GM19328 (cell line): ENCODE data around the gene UST.
"Not testable (repeated sequence)": the region's sequence is repeated elsewhere in the genome, so short reads cannot be mapped to it uniquely, and the experiment has no call there.

ENCODE experiments used
- ATAC-seq: cut with Tn5 transposase; IDR thresholded peaks from one replicate; pipeline ENCODE4 v1.9.1; 2021; ENCODE audit warnings: mild to moderate bottlenecking, moderate library complexity; ENCODE audit not compliant: unreplicated experiment

UST gene

DNA sequence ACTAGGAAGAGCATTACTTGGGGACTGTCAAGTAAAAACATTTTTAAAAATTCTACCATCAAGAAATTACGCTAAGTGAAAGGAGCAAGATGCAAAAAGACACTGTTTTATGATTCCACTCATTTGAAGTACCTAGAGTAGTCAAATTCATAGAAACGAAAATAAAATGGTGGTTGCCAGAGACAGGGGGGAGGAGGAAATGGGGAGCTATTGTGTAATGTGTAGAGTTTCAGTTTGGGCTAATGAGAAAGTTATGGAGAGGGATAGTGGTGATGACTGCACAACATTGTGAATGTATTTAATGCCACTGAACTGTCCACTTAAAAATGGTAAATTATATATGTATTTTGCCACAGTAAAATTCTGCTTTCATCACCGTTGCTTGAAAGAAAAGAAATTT lies 83.8 kb downstream of the UST start:
- no peak for ATAC-seq

DNA sequence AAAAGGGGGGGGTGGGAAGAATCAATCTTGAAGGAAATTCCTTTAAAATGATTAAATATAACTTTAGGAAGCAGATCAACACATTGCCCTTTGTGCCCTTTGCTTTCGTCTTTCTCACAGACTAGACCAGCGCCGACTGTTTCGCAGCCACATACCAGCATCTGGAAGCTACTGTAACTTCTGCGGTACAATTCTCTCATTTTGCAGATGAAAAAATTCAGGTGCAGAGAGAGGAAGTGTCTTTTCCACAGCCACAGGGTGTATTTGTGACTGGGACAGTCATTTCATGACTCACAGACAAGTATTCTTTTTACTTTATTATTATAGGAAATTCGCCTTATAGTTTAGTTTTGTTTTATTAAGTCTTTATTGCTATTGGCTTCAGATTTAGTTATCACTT lies 84.2 kb downstream of the UST start:
- no peak for ATAC-seq

DNA sequence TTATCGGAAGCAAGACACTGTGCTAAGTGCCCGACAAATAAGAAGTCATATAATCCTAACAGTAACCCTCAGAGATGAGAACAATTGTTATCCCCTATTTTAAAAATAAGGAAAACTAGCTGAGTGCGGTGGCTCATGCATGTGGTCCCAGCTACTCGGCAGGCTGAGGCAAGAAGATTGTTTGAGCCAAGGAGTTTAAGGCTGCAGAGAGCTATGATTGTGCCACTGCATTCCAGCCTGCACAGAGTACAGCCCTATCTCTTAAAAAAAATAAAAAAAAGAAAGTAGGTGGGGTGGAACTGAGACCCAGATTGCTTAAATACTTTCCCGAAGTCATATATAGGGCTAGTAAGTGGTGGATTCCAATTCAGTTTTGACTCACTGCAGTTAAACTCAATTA lies 84.7 kb downstream of the UST start:
- no peak for ATAC-seq

GRCh38 chr6:148835920-148836441 lies 89.2 kb downstream of the UST start:
- ATAC-seq: no peak

- no peak for ATAC-seq
Measured at GRCh38 chr6:148836751-148837150, 89.9 kb downstream of the UST start.

GRCh38 chr6:148837941-148838340 lies 91.1 kb downstream of the UST start:
- no peak for ATAC-seq

DNA sequence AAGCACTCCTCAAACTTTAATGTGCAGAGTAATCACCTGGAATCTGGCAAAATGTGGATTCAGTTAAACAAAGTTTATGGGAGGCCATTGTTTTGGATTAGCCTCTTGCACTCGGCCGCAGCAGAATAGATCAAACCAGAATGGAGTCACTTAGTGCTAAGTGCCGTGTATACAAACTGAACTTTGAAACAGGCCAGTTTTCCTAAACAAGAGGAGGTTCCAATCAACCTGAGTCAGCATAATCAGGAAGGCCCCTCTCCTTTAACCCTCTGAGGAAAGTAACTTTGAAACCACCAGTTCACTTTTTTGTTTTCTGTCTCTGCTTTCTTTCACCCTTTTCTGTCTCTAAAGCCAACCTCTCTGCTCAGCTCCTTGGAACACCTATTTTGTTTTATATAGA lies 92.2 kb downstream of the UST start:
- no peak for ATAC-seq

DNA sequence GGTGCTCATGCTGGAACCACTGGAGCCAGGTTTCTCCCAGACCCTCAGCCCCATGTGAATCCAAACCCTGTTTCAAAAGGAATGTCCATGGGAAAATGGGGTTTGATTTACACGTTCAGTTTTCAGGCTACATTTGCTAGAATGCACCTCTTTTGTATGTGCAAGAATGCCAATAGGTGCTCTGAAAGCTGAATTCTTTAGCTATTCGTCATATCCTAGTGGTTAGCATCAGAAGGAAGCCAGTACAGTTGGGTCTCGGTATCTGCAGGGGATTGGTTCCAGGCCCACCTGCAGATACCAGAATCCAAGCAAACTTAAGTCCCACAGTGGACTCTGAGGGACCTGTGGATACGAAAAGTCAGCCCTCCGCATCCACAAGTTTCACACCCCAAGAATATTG lies 93.4 kb downstream of the UST start:
- no peak for ATAC-seq

GRCh38 chr6:148842296-148843019 lies 95.6 kb downstream of the UST start:
- ATAC-seq: no peak

- no peak for ATAC-seq
Measured at GRCh38 chr6:148845464-148845863, 98.6 kb downstream of the UST start.

DNA sequence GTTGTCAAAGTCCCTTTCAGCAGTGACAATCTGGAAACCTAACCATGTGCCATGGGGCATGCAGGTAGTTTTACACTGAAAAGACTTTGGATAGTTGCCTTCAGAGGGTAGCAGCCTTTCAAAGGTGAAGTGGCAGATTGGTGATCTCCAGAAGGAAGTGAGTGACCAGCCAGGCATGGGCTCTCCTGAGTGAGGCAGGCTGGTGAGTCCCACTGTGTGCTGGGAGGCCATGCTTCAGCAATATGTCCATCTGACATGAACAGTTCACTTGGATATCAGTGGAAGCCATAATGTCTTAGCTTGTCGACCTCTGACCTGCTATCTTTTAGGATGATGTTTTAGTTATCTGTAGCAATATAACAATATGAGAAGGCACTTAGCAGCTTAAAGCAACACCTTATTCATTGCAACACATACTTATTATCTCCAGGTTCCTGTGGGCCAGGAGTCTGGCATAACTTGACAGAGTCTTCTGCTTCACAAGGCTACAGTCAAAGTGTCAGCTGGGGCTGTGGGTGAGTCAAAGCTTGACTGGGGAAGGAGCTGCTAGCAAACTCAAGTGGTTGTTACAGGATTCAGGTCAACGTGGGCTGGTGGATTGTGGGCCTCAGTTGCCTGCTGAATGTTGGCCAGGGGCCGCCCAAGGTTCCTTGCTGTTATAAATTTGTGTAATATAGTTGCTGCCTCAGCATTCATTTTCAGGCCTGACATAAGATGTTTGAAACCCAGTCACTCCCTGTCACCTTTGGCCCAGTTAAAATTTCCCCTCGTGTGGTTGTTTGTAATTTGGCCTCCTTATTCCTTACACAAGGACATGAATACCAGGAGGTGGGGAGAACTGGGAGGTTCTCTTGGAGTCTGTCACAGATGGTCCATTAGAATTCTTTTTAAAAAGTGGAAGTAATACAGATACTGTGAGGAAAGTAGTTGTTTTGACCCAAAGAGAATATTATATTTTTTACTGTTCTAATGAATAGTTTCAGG lies 100.2 kb downstream of the UST start:
- no peak for ATAC-seq

DNA sequence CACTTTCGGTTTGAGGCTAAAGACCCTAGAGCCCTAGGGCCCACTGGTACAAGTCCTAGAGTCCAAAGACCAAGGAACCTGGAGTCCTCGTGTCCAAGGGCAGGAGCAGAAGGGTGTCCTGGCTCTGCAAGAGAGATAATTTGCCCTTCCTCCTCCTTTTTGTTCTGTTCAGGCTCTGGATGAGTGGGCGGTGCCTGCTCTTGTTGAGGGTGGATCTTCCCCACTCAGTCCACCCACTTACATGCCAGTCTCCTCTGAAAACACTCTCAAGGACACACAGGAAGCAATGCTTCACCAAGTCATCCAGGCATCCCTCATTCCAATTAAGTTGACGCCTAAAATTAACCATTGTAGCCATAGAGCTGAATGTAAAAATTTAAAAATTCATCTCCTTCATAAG lies 102.1 kb downstream of the UST start:
- ATAC-seq: no peak

GRCh38 chr6:148849449-148849848 lies 102.6 kb downstream of the UST start:
- not testable (repeated sequence) for ATAC-seq

- ATAC-seq: no peak
Measured at GRCh38 chr6:148850964-148851363, 104.1 kb downstream of the UST start.

DNA sequence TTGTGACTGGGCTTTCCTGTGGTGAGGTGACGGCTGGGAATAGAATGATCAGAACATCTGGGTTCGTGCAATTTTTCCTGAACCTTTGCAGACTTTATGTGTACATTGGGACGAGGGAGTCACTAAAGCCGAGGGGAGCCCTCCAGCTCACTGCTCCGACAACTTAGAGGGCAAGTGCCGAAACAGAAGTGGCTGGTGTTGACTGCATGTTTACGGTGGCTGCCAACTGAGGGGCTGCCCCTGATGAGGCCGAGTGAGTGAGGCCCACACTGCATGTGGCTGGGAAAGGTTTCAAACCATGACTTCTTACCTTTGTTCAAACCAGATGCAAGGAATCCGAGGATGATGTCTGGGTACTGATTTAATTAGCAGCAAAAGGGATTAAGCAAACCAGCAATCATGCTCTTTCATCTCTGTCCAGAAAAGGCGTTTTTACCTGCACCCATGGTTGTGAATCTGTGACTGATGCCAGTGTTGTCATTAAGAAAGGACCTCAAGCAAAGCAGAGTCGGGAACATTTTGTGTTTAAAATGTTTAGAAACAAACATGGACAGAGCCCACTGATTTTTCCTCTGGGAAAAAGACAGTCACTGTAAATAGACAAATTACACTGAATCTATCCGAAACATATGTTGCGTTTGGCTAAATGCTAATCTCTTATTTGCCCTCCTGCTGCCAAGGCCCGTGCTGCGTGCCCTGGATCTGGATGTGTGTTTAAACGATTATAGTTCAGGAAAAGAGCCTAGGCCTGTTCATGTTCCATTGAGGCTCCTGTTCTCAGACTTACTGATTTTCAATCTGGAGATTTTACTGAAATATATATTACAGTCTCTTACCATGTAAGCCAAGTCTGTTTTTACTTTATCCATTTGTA lies 105.1 kb downstream of the UST start:
- ATAC-seq: no peak

- no peak for ATAC-seq
Measured at GRCh38 chr6:148852688-148853087, 105.9 kb downstream of the UST start.

DNA sequence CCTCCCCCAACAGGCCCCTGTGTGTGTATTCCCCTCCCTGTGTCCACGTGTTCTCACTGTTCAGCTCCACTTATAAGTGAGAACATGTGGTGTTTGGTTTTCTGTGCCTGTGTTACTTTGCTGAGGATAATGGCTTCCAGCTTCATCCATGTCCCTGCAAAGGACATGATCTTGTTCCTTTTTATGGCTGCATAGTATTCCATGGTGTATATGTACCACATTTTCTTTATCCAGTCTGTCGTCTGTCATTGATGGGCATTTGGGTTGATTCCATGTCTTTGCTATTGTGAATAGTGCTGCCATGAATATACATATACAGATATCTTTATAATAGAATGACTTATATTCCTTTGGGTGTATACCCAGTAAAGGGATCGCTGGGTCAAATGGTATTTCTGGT lies 106.3 kb downstream of the UST start:
- ATAC-seq: not testable (repeated sequence)

DNA sequence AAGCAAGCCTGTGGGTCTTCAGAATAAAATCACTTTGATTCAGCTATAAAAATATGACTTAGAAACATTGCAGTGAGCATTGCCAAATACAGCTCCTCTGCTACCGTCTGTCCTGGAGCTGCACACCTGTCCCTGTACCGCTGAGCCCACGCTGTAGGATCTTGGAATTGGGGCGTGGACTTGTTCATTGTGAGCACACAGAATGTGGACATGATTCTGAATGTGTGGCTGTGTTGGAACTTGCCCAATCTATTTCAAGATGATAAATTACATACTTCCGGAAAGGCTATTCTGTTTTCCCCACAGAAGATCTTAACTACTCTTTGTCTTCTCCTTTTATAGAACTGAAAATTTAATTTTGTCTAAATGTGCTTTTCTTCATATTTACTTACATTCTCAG lies 107.3 kb downstream of the UST start:
- ATAC-seq: no peak

DNA sequence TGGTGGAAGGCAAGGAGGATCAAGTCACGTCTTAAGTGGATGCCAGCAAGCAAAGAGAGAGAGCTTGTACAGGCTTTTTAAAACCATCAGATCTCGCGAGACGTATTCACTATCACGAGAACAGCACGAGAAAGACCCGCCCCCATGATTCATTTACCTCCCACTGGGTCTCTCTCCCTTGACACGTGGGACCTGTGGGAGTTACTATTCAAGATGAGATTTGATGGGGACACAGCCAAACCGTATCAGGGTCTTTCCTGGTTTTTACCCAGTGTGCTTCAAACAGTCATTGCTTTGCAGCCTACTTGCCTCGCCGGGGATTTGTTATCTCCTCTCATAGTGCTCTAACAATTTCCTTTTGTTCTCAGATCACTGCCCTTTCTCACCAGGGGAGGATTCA lies 108.2 kb downstream of the UST start:
- no peak for ATAC-seq

- no peak for ATAC-seq
Measured at GRCh38 chr6:148855744-148856143, 108.9 kb downstream of the UST start.
